Neural cell (in vitro differentiated cells): ENCODE data around the gene MRTFA. TPM values are rescaled to one million over a fixed set of nuclear protein-coding genes. Genes with fewer than 3 reads are reported as not detected.

ENCODE experiments used
- H2AFZ ChIP-seq: fragments of 200-600, 300-800 bp; sonication (generic), shearing (Covaris generic); 2 replicates; pipeline ENCODE4 v1.6.0; 2014; ENCODE audit warnings: low read depth, mild to moderate bottlenecking, antibody characterized with exemption, low read length, moderate library complexity
- H3F3A ChIP-seq: fragments of 200-600 bp; shearing (Covaris generic); 2 replicates; pipeline ENCODE4 v1.6.1; 2016; ENCODE audit warnings: mild to moderate bottlenecking, moderate library complexity, mixed read lengths, antibody characterized with exemption, low read length; ENCODE audit not compliant: insufficient read depth, poor library complexity, severe bottlenecking
- H3K27ac ChIP-seq: fragments of 200-600, 300-800 bp; sonication (generic), shearing (Covaris generic); 2 replicates; pipeline ENCODE4 v1.5.1; 2014; ENCODE audit warnings: mild to moderate bottlenecking, low read length, moderate library complexity
- H3K27me3 ChIP-seq: fragments of 300-800, 200-600 bp; sonication (generic), shearing (Covaris generic); 2 replicates; pipeline ENCODE4 v1.6.0; 2014; ENCODE audit warnings: mild to moderate bottlenecking, low read depth, low read length, moderate library complexity; ENCODE audit not compliant: insufficient read depth
- H3K36me3 ChIP-seq: fragments of 300-800, 200-600 bp; sonication (generic), shearing (Covaris generic); 2 replicates; pipeline ENCODE4 v1.5.1; 2014; ENCODE audit warnings: mild to moderate bottlenecking, antibody characterized with exemption, low read length, moderate library complexity; ENCODE audit not compliant: insufficient read depth
- H3K4me2 ChIP-seq: fragments of 300-800, 200-600 bp; sonication (generic), shearing (Covaris generic); 2 replicates; pipeline ENCODE4 v1.6.0; 2014; ENCODE audit warnings: mild to moderate bottlenecking, low read length
- H3K4me3 ChIP-seq: fragments of 300-800, 200-600 bp; sonication (generic), shearing (Covaris generic); 2 replicates; pipeline ENCODE4 v1.5.1; 2014; ENCODE audit warnings: mild to moderate bottlenecking, low read length, moderate library complexity
- H3K79me2 ChIP-seq: fragments of 200-600 bp; shearing (Covaris generic); replicated peaks from 2 replicates; pipeline ENCODE4 v1.6.0; 2014; ENCODE audit warnings: mild to moderate bottlenecking, low read length, moderate library complexity; ENCODE audit not compliant: insufficient read depth
- H3K9ac ChIP-seq: fragments of 300-800, 200-600 bp; sonication (generic), shearing (Covaris generic); 2 replicates; pipeline ENCODE4 v1.6.1; 2016; ENCODE audit warnings: mild to moderate bottlenecking, low read length, mixed read lengths
- H3K9me2 ChIP-seq: fragments of 200-600 bp; shearing (Covaris generic); 2 replicates; pipeline ENCODE4 v1.6.1; 2016; ENCODE audit warnings: mild to moderate bottlenecking, low read length, mixed read lengths; ENCODE audit not compliant: insufficient read depth
- H3K9me3 ChIP-seq: fragments of 200-600, 300-800 bp; sonication (generic), shearing (Covaris generic); 2 replicates; pipeline ENCODE4 v1.6.1; 2016; ENCODE audit warnings: mild to moderate bottlenecking, mixed run types, low read length, moderate library complexity, mixed read lengths
- H4K20me1 ChIP-seq: fragments of 200-600 bp; shearing (Covaris generic); 2 replicates; pipeline ENCODE4 v1.6.1; 2016; ENCODE audit warnings: mild to moderate bottlenecking, mixed run types; ENCODE audit not compliant: insufficient read depth
- CTCF ChIP-seq: fragments of 450-650 bp; IDR thresholded peaks from 2 replicates; pipeline ENCODE4 v1.5.1; 2014; ENCODE audit warnings: antibody characterized with exemption, mild to moderate bottlenecking, moderate library complexity; ENCODE audit not compliant: poor library complexity, severe bottlenecking
- EP300 ChIP-seq: fragments of 450-650 bp; conservative IDR thresholded peaks from 2 replicates; pipeline ENCODE4 v1.6.1; 2014; ENCODE audit warnings: antibody characterized with exemption, mild to moderate bottlenecking, moderate library complexity; ENCODE audit not compliant: poor library complexity, severe bottlenecking
- EZH2 ChIP-seq: fragments of 200-600, 300-800 bp; shearing (Covaris generic), sonication (generic); IDR thresholded peaks from 2 replicates; pipeline ENCODE4 v1.6.1; 2014; ENCODE audit warnings: antibody characterized with exemption, low read length, borderline replicate concordance, mild to moderate bottlenecking; ENCODE audit not compliant: insufficient read depth, poor library complexity, severe bottlenecking
- MXI1 ChIP-seq: fragments of 450-650 bp; conservative IDR thresholded peaks from 2 replicates; pipeline ENCODE4 v1.6.1; 2014; ENCODE audit warnings: antibody characterized with exemption, mild to moderate bottlenecking; ENCODE audit not compliant: poor library complexity, severe bottlenecking
- POLR2AphosphoS5 ChIP-seq: IDR thresholded peaks from 2 replicates; pipeline ENCODE4 v1.6.1; 2012
- RAD21 ChIP-seq: fragments of 450-650 bp; conservative IDR thresholded peaks from 2 replicates; pipeline ENCODE4 v1.6.1; 2014; ENCODE audit warnings: antibody characterized with exemption, mild to moderate bottlenecking, moderate library complexity
- SMC3 ChIP-seq: fragments of 450-650 bp; conservative IDR thresholded peaks from 2 replicates; pipeline ENCODE4 v1.6.1; 2014; ENCODE audit warnings: antibody characterized with exemption, mild to moderate bottlenecking, moderate library complexity; ENCODE audit not compliant: poor library complexity
- TAF1 ChIP-seq: IDR thresholded peaks from 2 replicates; pipeline ENCODE4 v1.6.1; 2012; ENCODE audit warnings: low read depth
- polyA plus RNA-seq: library from polyadenylated mRNA; depleted of rRNA; stranded (reverse); fragments of >200 nt; gene quantifications from 2 replicates; pipeline ENCODE4 v1.2.3, GENCODE V29; 2014
- TF ChIP-seq, protein P1 (sequence below): IDR thresholded peaks from 2 replicates; pipeline ENCODE4 v1.6.1; 2012; ENCODE audit warnings: borderline replicate concordance

MRTFA gene
- polyA plus RNA-seq, 1 donor from 2014 or later, result 19.3 TPM

- H3K9ac ChIP-seq, result no peak overlapping the region
- no peak overlapping the region for H3K4me2 ChIP-seq
- no peaks in the 10 kb centered on the region for H3K79me2 ChIP-seq
- H3K27ac ChIP-seq, result no peak overlapping the region
- no peaks in the 10 kb centered on the region for H3K9me3 ChIP-seq
- H3K9me2 ChIP-seq, result no peaks in the 10 kb centered on the region
- H3K4me3 ChIP-seq, result no peak overlapping the region
- no peaks in the 10 kb centered on the region for H3K36me3 ChIP-seq
- H4K20me1 ChIP-seq, result no peaks in the 10 kb centered on the region
- TF ChIP-seq POLR2AphosphoS5 (no peak), CTCF (no peak), EZH2 (no peak), SMC3 (no peak), TAF1 (no peak), MXI1 (no peak), RAD21 (no peak), EP300 (no peak)
- TF ChIP-seq, protein P1, sequence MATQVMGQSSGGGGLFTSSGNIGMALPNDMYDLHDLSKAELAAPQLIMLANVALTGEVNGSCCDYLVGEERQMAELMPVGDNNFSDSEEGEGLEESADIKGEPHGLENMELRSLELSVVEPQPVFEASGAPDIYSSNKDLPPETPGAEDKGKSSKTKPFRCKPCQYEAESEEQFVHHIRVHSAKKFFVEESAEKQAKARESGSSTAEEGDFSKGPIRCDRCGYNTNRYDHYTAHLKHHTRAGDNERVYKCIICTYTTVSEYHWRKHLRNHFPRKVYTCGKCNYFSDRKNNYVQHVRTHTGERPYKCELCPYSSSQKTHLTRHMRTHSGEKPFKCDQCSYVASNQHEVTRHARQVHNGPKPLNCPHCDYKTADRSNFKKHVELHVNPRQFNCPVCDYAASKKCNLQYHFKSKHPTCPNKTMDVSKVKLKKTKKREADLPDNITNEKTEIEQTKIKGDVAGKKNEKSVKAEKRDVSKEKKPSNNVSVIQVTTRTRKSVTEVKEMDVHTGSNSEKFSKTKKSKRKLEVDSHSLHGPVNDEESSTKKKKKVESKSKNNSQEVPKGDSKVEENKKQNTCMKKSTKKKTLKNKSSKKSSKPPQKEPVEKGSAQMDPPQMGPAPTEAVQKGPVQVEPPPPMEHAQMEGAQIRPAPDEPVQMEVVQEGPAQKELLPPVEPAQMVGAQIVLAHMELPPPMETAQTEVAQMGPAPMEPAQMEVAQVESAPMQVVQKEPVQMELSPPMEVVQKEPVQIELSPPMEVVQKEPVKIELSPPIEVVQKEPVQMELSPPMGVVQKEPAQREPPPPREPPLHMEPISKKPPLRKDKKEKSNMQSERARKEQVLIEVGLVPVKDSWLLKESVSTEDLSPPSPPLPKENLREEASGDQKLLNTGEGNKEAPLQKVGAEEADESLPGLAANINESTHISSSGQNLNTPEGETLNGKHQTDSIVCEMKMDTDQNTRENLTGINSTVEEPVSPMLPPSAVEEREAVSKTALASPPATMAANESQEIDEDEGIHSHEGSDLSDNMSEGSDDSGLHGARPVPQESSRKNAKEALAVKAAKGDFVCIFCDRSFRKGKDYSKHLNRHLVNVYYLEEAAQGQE, result no peak
- H3F3A ChIP-seq, result no peaks in the 10 kb centered on the region
- H2AFZ ChIP-seq, result no peak overlapping the region
- no peaks in the 10 kb centered on the region for H3K27me3 ChIP-seq
These were observed 137.3 kb downstream of the MRTFA start for GRCh38 chr22:40499209-40499623.

- Histone ChIP-seq H3K27ac (no peak overlapping the region), H3K4me3 (no peak overlapping the region), H3K36me3 (no peaks in the 10 kb centered on the region), H3K27me3 (no peaks in the 10 kb centered on the region), H3F3A (no peaks in the 10 kb centered on the region), H3K79me2 (no peaks in the 10 kb centered on the region), H4K20me1 (no peaks in the 10 kb centered on the region), H3K4me2 (no peak overlapping the region), H3K9ac (no peak overlapping the region), H2AFZ (no peak overlapping the region), H3K9me2 (no peaks in the 10 kb centered on the region), H3K9me3 (no peaks in the 10 kb centered on the region)
- TF ChIP-seq TAF1, result no peak
- no peak for TF ChIP-seq CTCF
- TF ChIP-seq SMC3, result no peak
- no peak for TF ChIP-seq POLR2AphosphoS5
- no peak for TF ChIP-seq EZH2
- no peak for TF ChIP-seq MXI1
- no peak for TF ChIP-seq RAD21
- TF ChIP-seq, protein P1, result no peak
- TF ChIP-seq EP300, result no peak
These were observed 137.9 kb downstream of the MRTFA start for GRCh38 chr22:40498420-40499208.
